Transverse colon (tissue), 4 donors: ENCODE measurements around the gene THADA. TPM values are rescaled to one million over a fixed set of nuclear protein-coding genes. Genes with fewer than 3 reads are reported as not detected.

Experiments
- DNase-seq: peaks from one replicate; pipeline ENCODE4 v3.0.0-alpha.2; 2019
- H3K27ac ChIP-seq, 4 donors: fragments of 200-600 bp; sonication (generic); 2 replicates each; pipeline ENCODE4 v1.5.1; 2016 to 2018; ENCODE audit warnings: inconsistent platforms in 4 of 4
- H3K27me3 ChIP-seq: fragments of 200-600 bp; sonication (generic); 2 replicates; pipeline ENCODE4 v1.5.1; 2017; ENCODE audit warnings: inconsistent platforms
- H3K36me3 ChIP-seq, 4 donors: fragments of 200-600 bp; sonication (generic); 2 replicates each; pipeline ENCODE4 v1.5.1; 2017 to 2019; ENCODE audit warnings: inconsistent platforms in 4 of 4
- H3K4me1 ChIP-seq, 4 donors: fragments of 200-600 bp; sonication (generic); 2 replicates each; pipeline ENCODE4 v1.5.1; 2017 to 2020; ENCODE audit warnings: inconsistent platforms in 4 of 4
- H3K4me3 ChIP-seq, 4 donors: fragments of 200-600 bp; sonication (generic); 1 replicate in 1 of 4; 2 replicates in 3 of 4; pipeline versions ENCODE4 v1.5.1 to v1.6.1; 2017 to 2019; ENCODE audit warnings: inconsistent platforms in 4 of 4
- H3K9me3 ChIP-seq, 2 donors: fragments of 200-600 bp; sonication (generic); 2 replicates each; pipeline ENCODE4 v1.5.1; 2017 to 2019; ENCODE audit warnings: inconsistent platforms in 2 of 2
- EP300 ChIP-seq: sonication (generic); formaldehyde crosslinking; IDR thresholded peaks from one replicate; pipeline ENCODE4 v1.6.1; 2017; ENCODE audit warnings: antibody characterized with exemption, low read depth
- POLR2A ChIP-seq: fragments of 450-650 bp; IDR thresholded peaks from one replicate; pipeline ENCODE4 v1.6.1; 2016; ENCODE audit warnings: antibody characterized with exemption, mild to moderate bottlenecking, moderate library complexity
- POLR2AphosphoS5 ChIP-seq, 3 donors: sonication (generic); formaldehyde crosslinking; IDR thresholded peaks; one replicate each; pipeline ENCODE4 v1.6.1; 2016; ENCODE audit warnings: antibody characterized with exemption in 3 of 3
- WGBS, 2 donors: methylation state at CpG; one replicate each; pipeline ENCODE4 v1.1.5; 2018; ENCODE audit warnings: low coverage in 1 of 2; 5-methylcytosine and 5-hydroxymethylcytosine counted together
- in situ Hi-C, 4 donors: fragments of 200-750 bp; cut with MboI; loops; one replicate each; pipeline versions ENCODE4 v1.15.0 to v1.15.1; 2017; ENCODE audit warnings: low sequenced_read_pairs in 3 of 4, low pct_ligation_motif_present in 1 of 4, low pct_unique_long_range_greater_than_20kb in 1 of 4
- intact Hi-C: fragments of 100-400 bp; cut with DNase I; formaldehyde crosslinking; loops from one replicate; pipeline ENCODE4 v1.15.1; 2023; ENCODE audit warnings: low total_unique reads
- total RNA-seq, 4 donors: library from RNA; depleted of rRNA; stranded (reverse); fragments of >200 nt; gene quantifications; one replicate each; pipeline ENCODE4 v1.1.0, GENCODE V29; 2016
- TF ChIP-seq, protein P1 (sequence below), 5 experiments: fragments of 200-600 bp in 3 of 5; fragments of 450-650 bp in 2 of 5; sonication (generic) in 3 of 5; IDR thresholded peaks; 1 replicate in 2 of 5; 2 replicates in 3 of 5; pipeline ENCODE4 v1.5.1; 2016 to 2017; ENCODE audit warnings: antibody characterized with exemption in 5 of 5, inconsistent platforms in 3 of 5, mild to moderate bottlenecking in 2 of 5, moderate library complexity in 1 of 5

THADA gene
- total RNA-seq, 4 donors from 2014 or later, result 21.7 to 78.6 (median 28.1) TPM

DNA sequence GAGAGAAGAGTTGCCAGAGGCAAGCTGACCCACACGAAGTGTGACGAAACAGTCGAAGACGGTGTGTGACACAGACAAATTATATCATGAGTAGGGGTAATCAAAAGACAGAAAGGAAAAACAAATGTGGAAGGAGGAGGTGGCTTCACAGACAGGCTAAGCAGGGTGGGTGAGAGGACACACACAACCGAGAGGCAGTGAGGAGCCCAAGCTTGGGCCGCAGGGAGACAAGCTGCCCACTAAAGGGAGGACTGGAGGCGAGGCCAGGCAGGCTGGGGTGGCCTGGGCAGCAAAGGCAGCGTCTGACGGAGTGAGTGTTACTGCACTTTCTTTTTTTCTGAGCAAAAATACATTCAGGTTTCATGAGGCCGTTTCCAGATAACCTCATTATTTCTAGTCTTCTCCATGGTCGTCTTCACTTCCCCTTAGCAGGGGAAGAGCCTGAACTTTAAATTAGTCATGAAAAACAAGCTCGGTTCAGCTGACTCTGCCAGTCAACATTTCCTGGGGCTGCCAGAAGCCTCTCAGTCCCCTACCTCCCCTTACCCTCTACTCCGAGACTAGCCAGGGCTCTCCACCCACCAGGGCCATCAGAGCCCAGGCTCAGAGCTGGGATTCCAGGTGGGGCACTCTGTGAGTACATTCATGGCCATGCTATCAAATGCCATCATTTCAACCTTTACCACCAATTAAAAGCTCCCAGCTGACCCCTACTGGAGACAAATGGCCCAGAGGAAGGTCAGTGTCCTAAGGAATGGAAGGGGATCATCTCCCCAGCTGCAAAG lies 355.7 kb downstream of the THADA start:
- 81 to 93% methylated on average over 6 to 13 of the region's 13 CpGs for WGBS, 2 donors
- in situ Hi-C loops, result loop anchor here (10.0 to 25.0 kb wide), 8 partner anchors 115 to 415 kb away; no protein-coding TSS in a partner anchor

DNA sequence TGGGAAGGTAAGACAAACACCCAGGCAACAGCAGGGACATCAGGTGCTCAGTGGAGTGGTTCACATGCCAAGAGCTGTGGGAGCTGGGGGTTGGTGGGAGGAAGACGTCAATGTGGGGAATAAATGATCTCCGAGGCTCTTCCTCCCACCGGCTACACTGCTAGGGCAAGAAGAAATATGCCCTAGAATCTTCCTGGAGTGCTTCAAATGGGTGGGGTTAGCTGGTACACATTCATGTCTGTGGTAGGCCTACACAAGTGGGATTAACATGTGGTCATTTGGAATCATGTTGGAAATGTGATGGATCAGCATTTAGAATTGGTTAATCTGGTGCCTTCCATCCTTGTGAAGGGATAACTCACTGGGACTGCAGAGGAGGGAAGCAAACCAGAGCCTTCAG lies 357.0 kb downstream of the THADA start:
- Histone ChIP-seq H3K36me3 (no peaks in the 10 kb centered on the region), H3K9me3 (no peaks in the 10 kb centered on the region), H3K4me1 (peaks cover 0 to 3% (median 0%) of the 10 kb centered on the region in 4 donors), H3K4me3 (no peak overlapping the region), H3K27me3 (no peaks in the 10 kb centered on the region), H3K27ac (peak overlapping the region in 2 of 4 donors; percentile 3 to 12)
- DNase-seq, result no peak
- 93% methylated on average over 3 of the region's 3 CpGs; no CpG with 5 or more reads in 1 of the 2 donors for WGBS, 2 donors
- in situ Hi-C loops (loop anchor here (10.0 to 25.0 kb wide), 8 partner anchors 114 to 414 kb away; no protein-coding TSS in a partner anchor), intact Hi-C loops (no loop called here)
- no peak for TF ChIP-seq POLR2AphosphoS5 (IDR thresholded peaks at IDR 0.05)
- TF ChIP-seq EP300, result no peak
- TF ChIP-seq, protein P1, sequence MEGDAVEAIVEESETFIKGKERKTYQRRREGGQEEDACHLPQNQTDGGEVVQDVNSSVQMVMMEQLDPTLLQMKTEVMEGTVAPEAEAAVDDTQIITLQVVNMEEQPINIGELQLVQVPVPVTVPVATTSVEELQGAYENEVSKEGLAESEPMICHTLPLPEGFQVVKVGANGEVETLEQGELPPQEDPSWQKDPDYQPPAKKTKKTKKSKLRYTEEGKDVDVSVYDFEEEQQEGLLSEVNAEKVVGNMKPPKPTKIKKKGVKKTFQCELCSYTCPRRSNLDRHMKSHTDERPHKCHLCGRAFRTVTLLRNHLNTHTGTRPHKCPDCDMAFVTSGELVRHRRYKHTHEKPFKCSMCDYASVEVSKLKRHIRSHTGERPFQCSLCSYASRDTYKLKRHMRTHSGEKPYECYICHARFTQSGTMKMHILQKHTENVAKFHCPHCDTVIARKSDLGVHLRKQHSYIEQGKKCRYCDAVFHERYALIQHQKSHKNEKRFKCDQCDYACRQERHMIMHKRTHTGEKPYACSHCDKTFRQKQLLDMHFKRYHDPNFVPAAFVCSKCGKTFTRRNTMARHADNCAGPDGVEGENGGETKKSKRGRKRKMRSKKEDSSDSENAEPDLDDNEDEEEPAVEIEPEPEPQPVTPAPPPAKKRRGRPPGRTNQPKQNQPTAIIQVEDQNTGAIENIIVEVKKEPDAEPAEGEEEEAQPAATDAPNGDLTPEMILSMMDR (IDR thresholded peaks at IDR 0.05), result no peak
- TF ChIP-seq POLR2A, result no peak

More for the DNA sequence above, 355.7 kb downstream of the THADA start:
- intact Hi-C loops, result loop anchor here (10.0 kb wide), 1 partner anchor 155 kb away; no protein-coding TSS in a partner anchor
- no peaks in the 10 kb centered on the region for H3K9me3 ChIP-seq
- DNase-seq, result no peak
- H3K27ac ChIP-seq, result peak overlapping the region; percentile 19 to 65 (median 44)
- peaks cover 0 to 3% (median 0%) of the 10 kb centered on the region in 4 donors for H3K4me1 ChIP-seq
- TF ChIP-seq POLR2A, result no peak
- TF ChIP-seq, protein P1 (IDR thresholded peaks at IDR 0.05), result no peak
- no peak for TF ChIP-seq EP300
- TF ChIP-seq POLR2AphosphoS5 (IDR thresholded peaks at IDR 0.05), result no peak
- H3K4me3 ChIP-seq, result no peak overlapping the region
- H3K27me3 ChIP-seq, result no peaks in the 10 kb centered on the region
- no peaks in the 10 kb centered on the region for H3K36me3 ChIP-seq

DNA sequence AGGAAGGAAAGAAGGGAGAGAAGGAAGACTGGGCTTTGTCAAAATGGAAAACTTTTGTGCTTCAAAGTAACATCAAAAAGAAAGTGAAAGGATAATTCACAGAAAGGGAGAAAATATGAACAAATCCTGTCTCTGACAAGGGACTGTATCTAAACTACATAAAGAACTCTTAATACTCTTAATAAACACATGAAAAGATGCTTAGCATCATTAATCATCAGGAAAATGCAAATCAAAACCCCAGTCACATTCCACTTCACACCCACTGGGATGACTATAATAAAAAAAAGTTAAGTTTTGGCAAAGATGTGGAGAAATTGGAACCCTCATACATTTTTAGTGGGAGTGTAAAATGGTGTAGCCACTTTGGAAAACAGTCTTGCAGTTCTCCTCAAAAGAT lies 357.7 kb downstream of the THADA start:
- no peak for DNase-seq
- in situ Hi-C loops, result loop anchor here (10.0 to 25.0 kb wide), 8 partner anchors 113 to 413 kb away; no protein-coding TSS in a partner anchor
- TF ChIP-seq EP300 (no peak), POLR2A (no peak), POLR2AphosphoS5 (IDR thresholded peaks at IDR 0.05) (no peak)
- TF ChIP-seq, protein P1 (IDR thresholded peaks at IDR 0.05), result no peak
- H3K4me3 ChIP-seq, result no peak overlapping the region
- intact Hi-C loops, result no loop called here
- peaks cover 0 to 3% (median 0%) of the 10 kb centered on the region in 4 donors for H3K4me1 ChIP-seq
- no peaks in the 10 kb centered on the region for H3K36me3 ChIP-seq
- no peaks in the 10 kb centered on the region for H3K9me3 ChIP-seq
- peak overlapping the region in 2 of 4 donors; percentile 12 to 19 for H3K27ac ChIP-seq
- H3K27me3 ChIP-seq, result no peaks in the 10 kb centered on the region

DNA sequence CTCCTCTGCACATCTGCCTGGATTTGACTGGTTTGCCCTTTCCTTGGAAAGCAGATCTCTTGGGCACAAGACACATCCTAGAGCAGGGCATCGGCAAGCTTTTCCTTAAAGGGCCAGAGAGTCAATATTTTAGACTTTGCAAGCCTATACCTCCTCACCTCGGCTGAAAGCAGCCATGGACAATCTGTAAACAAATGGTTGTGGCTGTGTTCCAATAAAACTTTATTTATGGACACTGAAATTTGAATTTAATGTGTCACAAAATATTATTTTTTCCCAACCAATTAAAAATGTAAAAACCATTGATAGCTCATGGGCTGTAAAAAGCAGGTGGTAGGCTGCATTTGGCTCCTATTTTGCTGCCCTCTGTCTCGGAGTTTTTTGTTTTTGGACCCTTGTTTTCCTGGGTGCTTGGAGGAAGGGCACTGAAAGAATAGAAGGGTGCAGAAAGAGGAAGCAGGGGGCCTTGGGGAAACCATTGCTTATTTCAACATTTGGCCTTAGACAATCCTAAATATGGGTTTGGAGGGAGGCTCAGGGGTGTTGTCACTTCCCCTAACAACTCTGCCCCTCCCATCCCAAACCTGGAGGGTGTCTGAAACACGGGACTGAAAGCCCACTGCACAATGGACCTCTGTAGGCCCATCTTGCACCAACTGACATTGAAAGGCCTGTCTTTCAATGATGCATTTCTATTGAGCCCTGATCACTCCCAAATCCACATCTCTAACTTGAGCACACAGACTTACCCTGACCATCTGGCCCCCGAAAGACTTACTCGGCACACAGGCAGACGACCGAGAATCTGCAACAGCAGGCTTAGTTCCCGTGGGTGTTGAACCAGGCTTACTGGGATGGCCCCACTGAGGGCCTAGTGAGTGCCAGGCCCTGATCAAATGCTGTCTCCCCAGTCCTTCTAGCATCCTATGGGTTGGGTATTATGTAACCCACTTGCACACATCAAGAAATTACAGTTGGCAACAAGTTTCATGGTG lies 362.3 kb downstream of the THADA start:
- Histone ChIP-seq H3K9me3 (no peaks in the 10 kb centered on the region), H3K27ac (peak overlapping the region in 1 of 4 donors; percentile 2), H3K36me3 (no peaks in the 10 kb centered on the region), H3K27me3 (no peaks in the 10 kb centered on the region), H3K4me3 (no peak overlapping the region), H3K4me1 (peaks cover 9 to 22% (median 13%) of the 10 kb centered on the region in 4 donors)
- intact Hi-C loops (no loop called here), in situ Hi-C loops (loop anchor here (5.0 to 25.0 kb wide), 9 partner anchors 109 to 409 kb away; no protein-coding TSS in a partner anchor)
- no peak for DNase-seq
- no peak for TF ChIP-seq POLR2A
- 79 to 83% methylated on average over 2 to 9 of the region's 9 CpGs for WGBS, 2 donors
